ENCODE results near the gene FBXL3.
"Not testable (repeated sequence)": the region's sequence is repeated elsewhere in the genome, so short reads cannot be mapped to it uniquely, and the experiment has no call there.

Gene FBXL3

GRCh38 chr13:76980075-76980718, 46.8 kb downstream of the FBXL3 start:
- DNase-seq, result peak; percentile 29 to 44

- no peak for DNase-seq
Observed at GRCh38 chr13:76976929-76977328, 50.0 kb downstream of the FBXL3 start.

- DNase-seq, result no peak
Observed at GRCh38 chr13:76976490-76976889, 50.5 kb downstream of the FBXL3 start.

GRCh38 chr13:76975863-76976262, 51.1 kb downstream of the FBXL3 start:
- no peak for DNase-seq

GRCh38 chr13:76974618-76974975, 52.4 kb downstream of the FBXL3 start:
- DNase-seq, result no peak

- DNase-seq, result no peak
Observed at GRCh38 chr13:76973920-76974617, 52.9 kb downstream of the FBXL3 start.

- DNase-seq, result no peak
Observed at GRCh38 chr13:76971851-76972829, 54.8 kb downstream of the FBXL3 start.

- DNase-seq, result no peak
Observed at GRCh38 chr13:76971215-76971614, 55.7 kb downstream of the FBXL3 start.

GRCh38 chr13:76969488-76970365, 57.2 kb downstream of the FBXL3 start:
- no peak for DNase-seq

GRCh38 chr13:76968041-76968440, 58.9 kb downstream of the FBXL3 start:
- no peak for DNase-seq

GRCh38 chr13:76967031-76967430, 59.9 kb downstream of the FBXL3 start:
- DNase-seq, result no peak

- no peak for DNase-seq
Observed at GRCh38 chr13:76965759-76966421, 61.1 kb downstream of the FBXL3 start.

- not testable (repeated sequence) for DNase-seq
Observed at GRCh38 chr13:76959734-76960133, 67.2 kb downstream of the FBXL3 start.

- no peak for DNase-seq
Observed at GRCh38 chr13:76958841-76959432, 68.0 kb downstream of the FBXL3 start.

- no peak for DNase-seq
Observed at GRCh38 chr13:76955661-76956060, 71.3 kb downstream of the FBXL3 start.

Measured in Kasumi-1 (cell line).